Measurements from ENCODE around the gene ZNF200. TPM values are rescaled to one million over a fixed set of nuclear protein-coding genes. Genes with fewer than 3 reads are reported as not detected.

Gene ZNF200
- total RNA-seq, 1 donor from 2014 or later: 15.1 TPM

GRCh38 chr16:3249451-3249850 is 14.5 kb upstream of the ZNF200 start:
- POLR2A ChIA-PET: no interaction called here
- H3K4me1 Mint-ChIP-seq: no peaks in the 10 kb centered on the region
- TF ChIP-seq, protein P1, sequence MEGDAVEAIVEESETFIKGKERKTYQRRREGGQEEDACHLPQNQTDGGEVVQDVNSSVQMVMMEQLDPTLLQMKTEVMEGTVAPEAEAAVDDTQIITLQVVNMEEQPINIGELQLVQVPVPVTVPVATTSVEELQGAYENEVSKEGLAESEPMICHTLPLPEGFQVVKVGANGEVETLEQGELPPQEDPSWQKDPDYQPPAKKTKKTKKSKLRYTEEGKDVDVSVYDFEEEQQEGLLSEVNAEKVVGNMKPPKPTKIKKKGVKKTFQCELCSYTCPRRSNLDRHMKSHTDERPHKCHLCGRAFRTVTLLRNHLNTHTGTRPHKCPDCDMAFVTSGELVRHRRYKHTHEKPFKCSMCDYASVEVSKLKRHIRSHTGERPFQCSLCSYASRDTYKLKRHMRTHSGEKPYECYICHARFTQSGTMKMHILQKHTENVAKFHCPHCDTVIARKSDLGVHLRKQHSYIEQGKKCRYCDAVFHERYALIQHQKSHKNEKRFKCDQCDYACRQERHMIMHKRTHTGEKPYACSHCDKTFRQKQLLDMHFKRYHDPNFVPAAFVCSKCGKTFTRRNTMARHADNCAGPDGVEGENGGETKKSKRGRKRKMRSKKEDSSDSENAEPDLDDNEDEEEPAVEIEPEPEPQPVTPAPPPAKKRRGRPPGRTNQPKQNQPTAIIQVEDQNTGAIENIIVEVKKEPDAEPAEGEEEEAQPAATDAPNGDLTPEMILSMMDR (IDR thresholded peaks at IDR 0.05): no peak

DNA sequence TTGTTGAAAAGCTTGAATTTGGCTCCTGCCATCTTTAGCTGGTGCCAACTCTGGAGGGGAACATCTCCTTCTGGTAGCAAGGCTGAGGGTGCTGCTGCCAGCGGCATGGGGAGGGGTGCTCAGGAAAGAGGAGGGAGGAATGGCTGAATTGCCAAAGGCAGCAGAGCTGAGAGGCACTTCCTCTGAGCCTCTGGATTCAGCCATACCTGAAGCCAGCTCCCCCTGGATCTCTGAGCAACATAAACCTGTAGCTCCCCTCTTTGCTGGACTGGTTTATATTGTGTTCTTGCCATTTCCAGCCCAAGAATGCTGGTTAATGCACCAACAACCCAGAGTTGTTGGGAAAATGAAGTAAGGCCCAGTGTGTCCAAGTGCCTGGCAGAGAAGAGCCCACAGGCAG is 14.1 kb upstream of the ZNF200 start:
- Mint-ChIP-seq H3K27ac (no peak overlapping the region), H3K9me3 (no peaks in the 10 kb centered on the region), H3K4me3 (no peak overlapping the region), H3K36me3 (ENCODE audit: low read depth) (no peaks in the 10 kb centered on the region), H3K4me1 (no peaks in the 10 kb centered on the region), H3K27me3 (peaks cover 24% of the 10 kb centered on the region)
- POLR2A ChIA-PET: no interaction called here
- CTCF ChIA-PET: no interaction called here
- DNase-seq: no peak
- no peak for ATAC-seq (ENCODE audit: low read depth)
- TF ChIP-seq, protein P1 (IDR thresholded peaks at IDR 0.05): no peak
- intact Hi-C loops (cut with micrococcal nuclease): no loop called here

More at GRCh38 chr16:3249451-3249850, 14.5 kb upstream of the ZNF200 start:
- Mint-ChIP-seq H3K36me3 (ENCODE audit: low read depth) (no peaks in the 10 kb centered on the region), H3K4me3 (no peak overlapping the region), H3K9me3 (no peaks in the 10 kb centered on the region), H3K27me3 (peaks cover 19% of the 10 kb centered on the region), H3K27ac (no peak overlapping the region)
- CTCF ChIA-PET: no interaction called here
- ATAC-seq (ENCODE audit: low read depth): no peak
- DNase-seq: no peak
- intact Hi-C loops (cut with micrococcal nuclease): no loop called here

GRCh38 chr16:3248596-3248995 is 13.6 kb upstream of the ZNF200 start:
- H3K4me3 Mint-ChIP-seq: no peak overlapping the region
- H3K27me3 Mint-ChIP-seq: peaks cover 28% of the 10 kb centered on the region
- POLR2A ChIA-PET: no interaction called here

DNA sequence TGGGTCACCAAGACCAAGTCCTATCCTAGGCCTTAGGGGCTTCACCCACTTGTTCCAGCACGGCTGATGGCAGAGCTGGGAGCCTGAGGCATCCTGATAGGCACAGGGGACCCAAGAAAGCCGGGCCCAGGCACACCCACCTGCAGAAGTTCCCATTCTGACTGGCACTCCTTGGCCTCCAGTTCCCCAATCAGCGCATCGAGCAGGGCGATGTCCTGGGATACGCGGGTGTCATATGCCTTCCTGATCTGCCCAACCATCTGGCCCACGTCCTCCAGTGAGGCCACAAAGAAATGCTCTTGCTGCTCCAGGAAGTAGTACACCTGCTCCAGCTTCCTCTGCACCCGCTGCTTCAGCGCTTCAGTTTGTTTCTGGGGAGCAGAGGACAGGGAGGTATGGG is 11.9 kb upstream of the ZNF200 start:
- Mint-ChIP-seq H3K36me3 (ENCODE audit: low read depth) (no peaks in the 10 kb centered on the region), H3K4me3 (no peak overlapping the region), H3K4me1 (no peaks in the 10 kb centered on the region), H3K27ac (no peak overlapping the region), H3K9me3 (no peaks in the 10 kb centered on the region), H3K27me3 (peaks cover 39% of the 10 kb centered on the region)
- DNase-seq: no peak
- intact Hi-C loops (cut with micrococcal nuclease): no loop called here
- ChIA-PET POLR2A (no interaction called here), CTCF (no interaction called here)
- ATAC-seq (ENCODE audit: low read depth): no peak
- TF ChIP-seq, protein P1 (IDR thresholded peaks at IDR 0.05): no peak

More at GRCh38 chr16:3248596-3248995, 13.6 kb upstream of the ZNF200 start:
- CTCF ChIA-PET: no interaction called here
- TF ChIP-seq, protein P1 (IDR thresholded peaks at IDR 0.05): no peak
- DNase-seq: no peak
- no peak overlapping the region for H3K27ac Mint-ChIP-seq
- H3K36me3 Mint-ChIP-seq (ENCODE audit: low read depth): no peaks in the 10 kb centered on the region
- ATAC-seq (ENCODE audit: low read depth): no peak
- no peaks in the 10 kb centered on the region for H3K4me1 Mint-ChIP-seq
- H3K9me3 Mint-ChIP-seq: no peaks in the 10 kb centered on the region
- intact Hi-C loops (cut with micrococcal nuclease): no loop called here

DNA sequence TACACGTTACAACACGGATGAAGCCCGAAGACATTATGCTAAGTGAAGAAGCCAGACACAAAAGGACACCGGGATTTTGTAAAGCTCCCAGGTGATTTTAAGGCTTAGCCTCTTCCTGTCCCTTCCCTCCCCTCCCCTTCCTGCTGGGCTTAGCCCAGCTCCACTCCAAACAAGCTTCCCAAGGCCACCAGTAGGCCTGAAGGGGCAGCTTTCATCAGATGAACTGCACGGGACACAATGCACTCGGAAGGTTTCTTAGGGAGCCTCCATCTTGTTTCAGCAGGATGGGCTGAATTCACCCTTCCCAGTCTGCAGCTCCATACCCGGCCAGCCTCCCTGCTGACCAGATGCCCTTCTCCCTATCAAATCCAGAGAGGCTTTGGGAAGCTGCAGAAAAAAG is 11.0 kb upstream of the ZNF200 start:
- H3K9me3 Mint-ChIP-seq: no peaks in the 10 kb centered on the region
- peaks cover 39% of the 10 kb centered on the region for H3K27me3 Mint-ChIP-seq
- H3K36me3 Mint-ChIP-seq (ENCODE audit: low read depth): no peaks in the 10 kb centered on the region
- no peak for DNase-seq
- H3K4me3 Mint-ChIP-seq: no peak overlapping the region
- no peak for ATAC-seq (ENCODE audit: low read depth)
- POLR2A ChIA-PET: no interaction called here
- TF ChIP-seq, protein P1 (IDR thresholded peaks at IDR 0.05): no peak
- no peak overlapping the region for H3K27ac Mint-ChIP-seq
- intact Hi-C loops (cut with micrococcal nuclease): no loop called here
- CTCF ChIA-PET: no interaction called here
- H3K4me1 Mint-ChIP-seq: no peaks in the 10 kb centered on the region

Measured in activated B cell treated with CpG ODN at 0.5 μM for 24 hours (primary cell).